Measurements from ENCODE around the gene MT1M.

GRCh38 chr16:56672761-56673536, 40.5 kb downstream of the MT1M start:
- TF ChIP-seq ZBTB7A (tag by site-specific recombination; IDR thresholded peaks at IDR 0.05; ENCODE audit: low read depth) (no peak), REST (tag by site-specific recombination; IDR thresholded peaks at IDR 0.05) (no peak), ZNF24 (tag by site-specific recombination; IDR thresholded peaks at IDR 0.05) (no peak), ZSCAN23 (tag by site-specific recombination; IDR thresholded peaks at IDR 0.05) (no peak), ZNF423 (tag by site-specific recombination; IDR thresholded peaks at IDR 0.05) (no peak), ZBTB17 (tag by site-specific recombination; IDR thresholded peaks at IDR 0.05) (no peak), MZF1 (tag by site-specific recombination; IDR thresholded peaks at IDR 0.05; ENCODE audit: borderline replicate concordance) (no peak), ZNF266 (tag by site-specific recombination; IDR thresholded peaks at IDR 0.05; ENCODE audit: low read depth) (no peak)
- TF ChIP-seq, protein P1, sequence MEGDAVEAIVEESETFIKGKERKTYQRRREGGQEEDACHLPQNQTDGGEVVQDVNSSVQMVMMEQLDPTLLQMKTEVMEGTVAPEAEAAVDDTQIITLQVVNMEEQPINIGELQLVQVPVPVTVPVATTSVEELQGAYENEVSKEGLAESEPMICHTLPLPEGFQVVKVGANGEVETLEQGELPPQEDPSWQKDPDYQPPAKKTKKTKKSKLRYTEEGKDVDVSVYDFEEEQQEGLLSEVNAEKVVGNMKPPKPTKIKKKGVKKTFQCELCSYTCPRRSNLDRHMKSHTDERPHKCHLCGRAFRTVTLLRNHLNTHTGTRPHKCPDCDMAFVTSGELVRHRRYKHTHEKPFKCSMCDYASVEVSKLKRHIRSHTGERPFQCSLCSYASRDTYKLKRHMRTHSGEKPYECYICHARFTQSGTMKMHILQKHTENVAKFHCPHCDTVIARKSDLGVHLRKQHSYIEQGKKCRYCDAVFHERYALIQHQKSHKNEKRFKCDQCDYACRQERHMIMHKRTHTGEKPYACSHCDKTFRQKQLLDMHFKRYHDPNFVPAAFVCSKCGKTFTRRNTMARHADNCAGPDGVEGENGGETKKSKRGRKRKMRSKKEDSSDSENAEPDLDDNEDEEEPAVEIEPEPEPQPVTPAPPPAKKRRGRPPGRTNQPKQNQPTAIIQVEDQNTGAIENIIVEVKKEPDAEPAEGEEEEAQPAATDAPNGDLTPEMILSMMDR (tag by site-specific recombination; IDR thresholded peaks at IDR 0.05), result no peak
- TF ChIP-seq, protein P2, sequence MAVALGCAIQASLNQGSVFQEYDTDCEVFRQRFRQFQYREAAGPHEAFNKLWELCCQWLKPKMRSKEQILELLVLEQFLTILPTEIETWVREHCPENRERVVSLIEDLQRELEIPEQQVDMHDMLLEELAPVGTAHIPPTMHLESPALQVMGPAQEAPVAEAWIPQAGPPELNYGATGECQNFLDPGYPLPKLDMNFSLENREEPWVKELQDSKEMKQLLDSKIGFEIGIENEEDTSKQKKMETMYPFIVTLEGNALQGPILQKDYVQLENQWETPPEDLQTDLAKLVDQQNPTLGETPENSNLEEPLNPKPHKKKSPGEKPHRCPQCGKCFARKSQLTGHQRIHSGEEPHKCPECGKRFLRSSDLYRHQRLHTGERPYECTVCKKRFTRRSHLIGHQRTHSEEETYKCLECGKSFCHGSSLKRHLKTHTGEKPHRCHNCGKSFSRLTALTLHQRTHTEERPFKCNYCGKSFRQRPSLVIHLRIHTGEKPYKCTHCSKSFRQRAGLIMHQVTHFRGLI (tag by site-specific recombination; IDR thresholded peaks at IDR 0.05), result no peak
